Activated CD8-positive, alpha-beta memory T cell treated with anti-CD3 and anti-CD28 coated beads, Interleukin-2, amount 10 ng/mL, durations not matched to agents 7 days and 5 days (primary cell): ENCODE results near the gene RAB33A. TPM values are rescaled to one million over a fixed set of nuclear protein-coding genes. Genes with fewer than 3 reads are reported as not detected.
"Not testable (repeated sequence)": the region's sequence is repeated elsewhere in the genome, so short reads cannot be mapped to it uniquely, and the experiment has no call there.

Experiments
- ATAC-seq: fragments of 150-1000 bp; cut with Tn5 transposase; one replicate; pipeline ENCODE4 v1.10.0; 2021; ENCODE audit warnings: moderate library complexity
- CTCF ChIA-PET: fragments of 350-600 bp; sonication (Branson Sonifier 250); formaldehyde crosslinking; loops from one replicate; lab custom pipeline; 2021; ENCODE audit warnings: antibody characterized with exemption; lab: Charles Lee
- DNase-seq: peaks from one replicate; pipeline ENCODE4 v3.0.0-alpha.2; 2020
- H3K27ac Mint-ChIP-seq: one replicate; pipeline ENCODE4 v1.8.0; 2021; ENCODE audit warnings: mild to moderate bottlenecking, mixed read lengths
- H3K27me3 Mint-ChIP-seq: one replicate; pipeline ENCODE4 v1.8.0; 2021; ENCODE audit warnings: mixed read lengths
- H3K36me3 Mint-ChIP-seq: one replicate; pipeline ENCODE4 v1.8.0; 2021; ENCODE audit warnings: mild to moderate bottlenecking, mixed read lengths
- H3K4me1 Mint-ChIP-seq: one replicate; pipeline ENCODE4 v1.8.0; 2021; ENCODE audit warnings: mixed read lengths
- H3K4me3 Mint-ChIP-seq: one replicate; pipeline ENCODE4 v1.8.0; 2021; ENCODE audit warnings: mild to moderate bottlenecking, moderate library complexity, mixed read lengths
- H3K9me3 Mint-ChIP-seq: one replicate; pipeline ENCODE4 v1.8.0; 2022; ENCODE audit warnings: low read depth, mixed read lengths
- total RNA-seq, 2 experiments: library from RNA; stranded (reverse); gene quantifications; one replicate each; pipeline ENCODE4 v1.2.3, GENCODE V29; 2021

Gene RAB33A
- total RNA-seq, 2 experiments from 2014 or later, result 38.8 to 41.1 TPM

DNA sequence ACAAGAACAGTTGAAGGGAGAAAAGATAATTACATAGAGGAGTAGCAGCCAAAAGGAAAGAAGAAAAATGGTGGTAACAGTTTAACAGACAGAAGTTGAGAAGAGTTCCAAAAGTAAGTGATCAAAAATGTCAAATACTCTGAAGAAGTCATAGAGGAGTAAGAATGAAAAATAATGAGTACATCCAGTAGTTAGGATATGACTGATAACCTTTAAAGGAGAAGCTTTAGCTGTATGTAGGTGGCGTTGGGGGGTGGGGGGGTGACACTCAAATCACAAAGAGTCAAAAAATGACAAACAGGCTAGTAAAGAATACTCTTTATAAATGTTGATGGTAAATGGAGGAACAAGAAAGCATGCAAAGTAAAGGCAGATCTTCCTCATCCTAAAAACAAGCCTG is 40.6 kb downstream of the RAB33A start:
- peak overlapping the region; percentile 50 for H3K4me3 Mint-ChIP-seq
- H3K9me3 Mint-ChIP-seq, result no peaks in the 10 kb centered on the region
- CTCF ChIA-PET, result no interaction called here
- peaks cover 26% of the 10 kb centered on the region for H3K4me1 Mint-ChIP-seq
- peaks cover 42% of the 10 kb centered on the region for H3K36me3 Mint-ChIP-seq
- H3K27me3 Mint-ChIP-seq, result no peaks in the 10 kb centered on the region
- H3K27ac Mint-ChIP-seq, result peak overlapping the region; percentile 80
- DNase-seq, result no peak
- peak; percentile 57 for ATAC-seq

DNA sequence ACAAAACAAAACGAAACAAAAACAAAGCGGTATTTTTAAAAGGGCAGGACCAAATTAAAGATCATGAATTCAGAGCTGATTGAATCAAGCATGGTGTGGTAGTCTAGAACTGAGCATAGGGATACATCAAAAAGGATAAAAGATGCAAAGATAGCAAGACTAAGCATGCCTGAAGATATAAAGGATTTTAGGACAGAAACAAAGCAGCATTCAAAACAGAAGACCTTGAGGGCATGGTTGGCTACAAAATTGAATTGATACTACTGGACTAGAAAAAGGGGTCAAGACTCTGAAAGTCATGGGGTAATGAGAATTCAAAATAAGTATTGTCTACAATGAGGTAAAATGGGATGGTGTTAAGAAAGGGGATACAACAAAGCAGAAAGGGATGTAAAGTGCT is 41.6 kb downstream of the RAB33A start:
- Mint-ChIP-seq H3K27me3 (no peaks in the 10 kb centered on the region), H3K36me3 (peaks cover 37% of the 10 kb centered on the region), H3K4me1 (peaks cover 26% of the 10 kb centered on the region), H3K9me3 (no peaks in the 10 kb centered on the region), H3K27ac (peak overlapping the region; percentile 74), H3K4me3 (peak overlapping the region; percentile 11)
- DNase-seq, result no peak
- CTCF ChIA-PET, result no interaction called here
- ATAC-seq, result no peak

- H3K27ac Mint-ChIP-seq, result no peak overlapping the region
- CTCF ChIA-PET, result interaction anchor here (1.0 kb wide), 1 partner anchor 14 kb away, joined by 3 read pairs; no protein-coding TSS in a partner anchor
- no peak overlapping the region for H3K4me3 Mint-ChIP-seq
- no peaks in the 10 kb centered on the region for H3K9me3 Mint-ChIP-seq
- ATAC-seq (no peak), DNase-seq (no peak)
- peaks cover 21% of the 10 kb centered on the region for H3K4me1 Mint-ChIP-seq
- peaks cover 31% of the 10 kb centered on the region for H3K36me3 Mint-ChIP-seq
- no peaks in the 10 kb centered on the region for H3K27me3 Mint-ChIP-seq
These were observed 44.6 kb downstream of the RAB33A start for GRCh38 chrX:130216320-130216719.

GRCh38 chrX:130224810-130225209 is 53.0 kb downstream of the RAB33A start:
- Mint-ChIP-seq H3K9me3 (no peaks in the 10 kb centered on the region), H3K4me3 (no peak overlapping the region), H3K27me3 (no peaks in the 10 kb centered on the region), H3K4me1 (no peaks in the 10 kb centered on the region), H3K27ac (no peak overlapping the region), H3K36me3 (peaks cover 15% of the 10 kb centered on the region)
- CTCF ChIA-PET, result interaction anchor here (0.7 kb wide), 1 partner anchor 517 kb away, joined by 4 read pairs; no protein-coding TSS in a partner anchor
- ATAC-seq (no peak), DNase-seq (no peak)

GRCh38 chrX:130228871-130229270 is 57.1 kb downstream of the RAB33A start:
- H3K4me1 Mint-ChIP-seq, result no peaks in the 10 kb centered on the region
- H3K9me3 Mint-ChIP-seq, result no peaks in the 10 kb centered on the region
- DNase-seq (no peak), ATAC-seq (no peak)
- H3K27ac Mint-ChIP-seq, result no peak overlapping the region
- no peaks in the 10 kb centered on the region for H3K27me3 Mint-ChIP-seq
- peaks cover 28% of the 10 kb centered on the region for H3K36me3 Mint-ChIP-seq
- H3K4me3 Mint-ChIP-seq, result no peak overlapping the region
- CTCF ChIA-PET, result no interaction called here

GRCh38 chrX:130231184-130231583 is 59.4 kb downstream of the RAB33A start:
- H3K27me3 Mint-ChIP-seq, H3K4me1 Mint-ChIP-seq, H3K4me3 Mint-ChIP-seq, H3K9me3 Mint-ChIP-seq, DNase-seq, ATAC-seq, H3K27ac Mint-ChIP-seq: not testable (repeated sequence)
- peaks cover 34% of the 10 kb centered on the region for H3K36me3 Mint-ChIP-seq
- CTCF ChIA-PET, result interaction anchor here (1.3 kb wide), 1 partner anchor 306 kb away, joined by 3 read pairs; no protein-coding TSS in a partner anchor

Other genes with a start within 250 kb of the RAB33A start
- 10 to 100 TPM in 1 of 2 experiments, 1 to 10 TPM in 1; 9.1 to 10.2 TPM for gene BCORL1, start 189.3 kb upstream of the RAB33A start, total RNA-seq
- gene ELF4, start 61.5 kb upstream of the RAB33A start, total RNA-seq, result 10 to 100 TPM; 36.2 to 52.7 TPM
- gene AIFM1, start 6.1 kb upstream of the RAB33A start, total RNA-seq, result 10 to 100 TPM; 47.3 to 59.6 TPM
- 1 to 10 TPM; 6.7 to 7.8 TPM for gene ZNF280C, start 96.9 kb downstream of the RAB33A start, total RNA-seq
- 10 to 100 TPM; 10.1 to 11.5 TPM for gene SLC25A14, start 168.0 kb downstream of the RAB33A start, total RNA-seq
- not detected for gene GPR119, start 213.7 kb downstream of the RAB33A start, total RNA-seq
- gene RBMX2, start 230.0 kb downstream of the RAB33A start, total RNA-seq, result 10 to 100 TPM; 25.0 to 26.4 TPM